Neural cell (in vitro differentiated cells): ENCODE data around the gene TMC6. TPM values are rescaled to one million over a fixed set of nuclear protein-coding genes. Genes with fewer than 3 reads are reported as not detected.

Experiments used
- H2AFZ ChIP-seq: fragments of 200-600, 300-800 bp; sonication (generic), shearing (Covaris generic); 2 replicates; pipeline ENCODE4 v1.6.0; 2014; ENCODE audit warnings: low read depth, mild to moderate bottlenecking, antibody characterized with exemption, low read length, moderate library complexity
- H3F3A ChIP-seq: fragments of 200-600 bp; shearing (Covaris generic); 2 replicates; pipeline ENCODE4 v1.6.1; 2016; ENCODE audit warnings: mild to moderate bottlenecking, moderate library complexity, mixed read lengths, antibody characterized with exemption, low read length; ENCODE audit not compliant: insufficient read depth, poor library complexity, severe bottlenecking
- H3K27ac ChIP-seq: fragments of 200-600, 300-800 bp; sonication (generic), shearing (Covaris generic); 2 replicates; pipeline ENCODE4 v1.5.1; 2014; ENCODE audit warnings: mild to moderate bottlenecking, low read length, moderate library complexity
- H3K27me3 ChIP-seq: fragments of 300-800, 200-600 bp; sonication (generic), shearing (Covaris generic); 2 replicates; pipeline ENCODE4 v1.6.0; 2014; ENCODE audit warnings: mild to moderate bottlenecking, low read depth, low read length, moderate library complexity; ENCODE audit not compliant: insufficient read depth
- H3K36me3 ChIP-seq: fragments of 300-800, 200-600 bp; sonication (generic), shearing (Covaris generic); 2 replicates; pipeline ENCODE4 v1.5.1; 2014; ENCODE audit warnings: mild to moderate bottlenecking, antibody characterized with exemption, low read length, moderate library complexity; ENCODE audit not compliant: insufficient read depth
- H3K4me2 ChIP-seq: fragments of 300-800, 200-600 bp; sonication (generic), shearing (Covaris generic); 2 replicates; pipeline ENCODE4 v1.6.0; 2014; ENCODE audit warnings: mild to moderate bottlenecking, low read length
- H3K4me3 ChIP-seq: fragments of 300-800, 200-600 bp; sonication (generic), shearing (Covaris generic); 2 replicates; pipeline ENCODE4 v1.5.1; 2014; ENCODE audit warnings: mild to moderate bottlenecking, low read length, moderate library complexity
- H3K79me2 ChIP-seq: fragments of 200-600 bp; shearing (Covaris generic); replicated peaks from 2 replicates; pipeline ENCODE4 v1.6.0; 2014; ENCODE audit warnings: mild to moderate bottlenecking, low read length, moderate library complexity; ENCODE audit not compliant: insufficient read depth
- H3K9ac ChIP-seq: fragments of 300-800, 200-600 bp; sonication (generic), shearing (Covaris generic); 2 replicates; pipeline ENCODE4 v1.6.1; 2016; ENCODE audit warnings: mild to moderate bottlenecking, low read length, mixed read lengths
- H3K9me2 ChIP-seq: fragments of 200-600 bp; shearing (Covaris generic); 2 replicates; pipeline ENCODE4 v1.6.1; 2016; ENCODE audit warnings: mild to moderate bottlenecking, low read length, mixed read lengths; ENCODE audit not compliant: insufficient read depth
- H3K9me3 ChIP-seq: fragments of 200-600, 300-800 bp; sonication (generic), shearing (Covaris generic); 2 replicates; pipeline ENCODE4 v1.6.1; 2016; ENCODE audit warnings: mild to moderate bottlenecking, mixed run types, low read length, moderate library complexity, mixed read lengths
- H4K20me1 ChIP-seq: fragments of 200-600 bp; shearing (Covaris generic); 2 replicates; pipeline ENCODE4 v1.6.1; 2016; ENCODE audit warnings: mild to moderate bottlenecking, mixed run types; ENCODE audit not compliant: insufficient read depth
- CTCF ChIP-seq: fragments of 450-650 bp; IDR thresholded peaks from 2 replicates; pipeline ENCODE4 v1.5.1; 2014; ENCODE audit warnings: antibody characterized with exemption, mild to moderate bottlenecking, moderate library complexity; ENCODE audit not compliant: poor library complexity, severe bottlenecking
- EP300 ChIP-seq: fragments of 450-650 bp; conservative IDR thresholded peaks from 2 replicates; pipeline ENCODE4 v1.6.1; 2014; ENCODE audit warnings: antibody characterized with exemption, mild to moderate bottlenecking, moderate library complexity; ENCODE audit not compliant: poor library complexity, severe bottlenecking
- EZH2 ChIP-seq: fragments of 200-600, 300-800 bp; shearing (Covaris generic), sonication (generic); IDR thresholded peaks from 2 replicates; pipeline ENCODE4 v1.6.1; 2014; ENCODE audit warnings: antibody characterized with exemption, low read length, borderline replicate concordance, mild to moderate bottlenecking; ENCODE audit not compliant: insufficient read depth, poor library complexity, severe bottlenecking
- MXI1 ChIP-seq: fragments of 450-650 bp; conservative IDR thresholded peaks from 2 replicates; pipeline ENCODE4 v1.6.1; 2014; ENCODE audit warnings: antibody characterized with exemption, mild to moderate bottlenecking; ENCODE audit not compliant: poor library complexity, severe bottlenecking
- POLR2AphosphoS5 ChIP-seq: IDR thresholded peaks from 2 replicates; pipeline ENCODE4 v1.6.1; 2012
- RAD21 ChIP-seq: fragments of 450-650 bp; conservative IDR thresholded peaks from 2 replicates; pipeline ENCODE4 v1.6.1; 2014; ENCODE audit warnings: antibody characterized with exemption, mild to moderate bottlenecking, moderate library complexity
- REST ChIP-seq: IDR thresholded peaks from 2 replicates; pipeline ENCODE4 v1.6.1; 2012; ENCODE audit warnings: borderline replicate concordance
- SMC3 ChIP-seq: fragments of 450-650 bp; conservative IDR thresholded peaks from 2 replicates; pipeline ENCODE4 v1.6.1; 2014; ENCODE audit warnings: antibody characterized with exemption, mild to moderate bottlenecking, moderate library complexity; ENCODE audit not compliant: poor library complexity
- TAF1 ChIP-seq: IDR thresholded peaks from 2 replicates; pipeline ENCODE4 v1.6.1; 2012; ENCODE audit warnings: low read depth
- polyA plus RNA-seq: library from polyadenylated mRNA; depleted of rRNA; stranded (reverse); fragments of >200 nt; gene quantifications from 2 replicates; pipeline ENCODE4 v1.2.3, GENCODE V29; 2014

Gene TMC6
- polyA plus RNA-seq, 1 donor from 2014 or later: 0.16 TPM

DNA sequence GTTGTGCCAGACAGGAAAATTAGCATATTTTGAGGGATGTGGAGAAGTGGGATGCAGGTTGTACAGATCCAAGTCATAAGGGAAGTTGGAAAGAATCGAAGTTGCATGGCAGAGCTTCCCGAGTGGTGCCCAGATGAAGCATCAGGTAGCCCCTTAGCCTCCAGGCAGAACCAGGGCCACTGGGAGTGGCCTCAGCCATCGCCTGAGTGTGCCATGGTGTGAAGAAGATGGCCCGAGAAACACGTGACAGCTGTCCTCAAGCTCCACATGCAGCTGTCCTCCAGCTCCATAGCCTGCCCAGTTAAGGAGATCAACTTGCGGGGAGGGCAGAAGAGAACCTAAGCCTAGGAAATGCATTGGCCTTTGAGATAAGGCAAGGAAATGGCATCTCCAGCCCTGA lies 33.5 kb downstream of the TMC6 start:
- H4K20me1 ChIP-seq: no peaks in the 10 kb centered on the region
- no peaks in the 10 kb centered on the region for H3K9me3 ChIP-seq
- TF ChIP-seq TAF1 (no peak), SMC3 (no peak), MXI1 (no peak), EP300 (no peak), CTCF (no peak), EZH2 (no peak), RAD21 (no peak), POLR2AphosphoS5 (no peak), REST (no peak)
- H3K4me2 ChIP-seq: no peak overlapping the region
- no peaks in the 10 kb centered on the region for H3F3A ChIP-seq
- H3K4me3 ChIP-seq: no peak overlapping the region
- no peaks in the 10 kb centered on the region for H3K9me2 ChIP-seq
- H3K27me3 ChIP-seq: no peaks in the 10 kb centered on the region
- no peak overlapping the region for H3K27ac ChIP-seq
- peaks cover 44% of the 10 kb centered on the region for H3K36me3 ChIP-seq
- no peak overlapping the region for H3K9ac ChIP-seq
- no peaks in the 10 kb centered on the region for H3K79me2 ChIP-seq
- no peak overlapping the region for H2AFZ ChIP-seq

GRCh38 chr17:78092794-78093324 lies 35.7 kb downstream of the TMC6 start:
- Histone ChIP-seq H3K79me2 (no peaks in the 10 kb centered on the region), H3K4me3 (no peak overlapping the region), H3K9ac (no peak overlapping the region), H2AFZ (no peak overlapping the region), H3F3A (no peaks in the 10 kb centered on the region), H4K20me1 (no peaks in the 10 kb centered on the region), H3K9me2 (no peaks in the 10 kb centered on the region), H3K9me3 (no peaks in the 10 kb centered on the region), H3K27ac (no peak overlapping the region), H3K4me2 (no peak overlapping the region), H3K36me3 (peaks cover 30% of the 10 kb centered on the region), H3K27me3 (no peaks in the 10 kb centered on the region)
- TF ChIP-seq EP300: no peak
- TF ChIP-seq EZH2: no peak
- TF ChIP-seq SMC3: no peak
- TF ChIP-seq REST: no peak
- no peak for TF ChIP-seq TAF1
- no peak for TF ChIP-seq CTCF
- no peak for TF ChIP-seq POLR2AphosphoS5
- TF ChIP-seq MXI1: no peak
- TF ChIP-seq RAD21: no peak
